Fibroblast of lung (primary cell): ENCODE measurements around the gene ACTR1A. TPM values are rescaled to one million over a fixed set of nuclear protein-coding genes. Genes with fewer than 3 reads are reported as not detected.

Experiments
- DNase-seq, 2 donors: peaks; one replicate each; pipeline versions ENCODE4 v3.0.0 to v3.0.0-alpha.2; 2010; ENCODE audit warnings: low read depth in 2 of 2
- H2AFZ ChIP-seq: 2 replicates; pipeline ENCODE4 v1.5.1; 2012; ENCODE audit warnings: low read length, control low read depth, inconsistent platforms
- H3K27ac ChIP-seq: 2 replicates; pipeline ENCODE4 v1.5.1; 2011; ENCODE audit warnings: low read length, control low read depth; ENCODE audit not compliant: insufficient read depth
- H3K27me3 ChIP-seq: 2 replicates; pipeline ENCODE4 v1.5.1; 2011; ENCODE audit warnings: mild to moderate bottlenecking, low read length; ENCODE audit not compliant: control insufficient read depth, insufficient read depth
- H3K36me3 ChIP-seq: 2 replicates; pipeline ENCODE4 v1.5.1; 2011; ENCODE audit warnings: low read length; ENCODE audit not compliant: control insufficient read depth, insufficient read depth
- H3K4me1 ChIP-seq: 2 replicates; pipeline ENCODE4 v1.5.1; 2011; ENCODE audit warnings: low read length; ENCODE audit not compliant: control insufficient read depth, insufficient read depth; ENCODE audit errors: extremely low read depth
- H3K4me2 ChIP-seq: 2 replicates; pipeline ENCODE4 v1.5.1; 2011; ENCODE audit warnings: low read length, control low read depth; ENCODE audit not compliant: insufficient read depth; ENCODE audit errors: extremely low read depth
- H3K4me3 ChIP-seq, 4 experiments: fragments of 200-600 bp in 1 of 4; sonication (generic) in 1 of 4; replicated peaks in 1 of 4; 2 replicates each; pipeline ENCODE4 v1.5.1; 2011 to 2016; ENCODE audit warnings: low read length in 4 of 4, low read depth in 3 of 4, mild to moderate bottlenecking in 3 of 4, control low read depth in 2 of 4, inconsistent platforms in 1 of 4, mixed read lengths in 1 of 4; ENCODE audit not compliant: insufficient read depth in 1 of 4; ENCODE audit errors: control extremely low read depth in 1 of 4
- H3K79me2 ChIP-seq: 2 replicates; pipeline ENCODE4 v1.5.1; 2012; ENCODE audit warnings: mild to moderate bottlenecking, low read length, inconsistent platforms; ENCODE audit not compliant: control insufficient read depth, insufficient read depth
- H3K9ac ChIP-seq: 2 replicates; pipeline ENCODE4 v1.5.1; 2011; ENCODE audit warnings: mild to moderate bottlenecking, low read length, control low read depth; ENCODE audit not compliant: insufficient read depth
- H3K9me3 ChIP-seq: 2 replicates; pipeline ENCODE4 v1.5.1; 2012; ENCODE audit warnings: low read depth, low read length; ENCODE audit not compliant: control insufficient read depth, insufficient read depth
- H4K20me1 ChIP-seq: 2 replicates; pipeline ENCODE4 v1.5.1; 2011; ENCODE audit warnings: low read length; ENCODE audit not compliant: control insufficient read depth, insufficient read depth; ENCODE audit errors: extremely low read depth
- EZH2 ChIP-seq: IDR thresholded peaks from 2 replicates; pipeline ENCODE4 v1.5.1; 2012; ENCODE audit warnings: low read length, control low read depth, mild to moderate bottlenecking; ENCODE audit errors: missing control alignments
- polyA plus RNA-seq, 2 donors: library from polyadenylated mRNA; depleted of rRNA in 1 of 2; stranded (reverse) in 1 of 2; unstranded in 1 of 2; fragments of >200 nt; gene quantifications; 2 replicates each; pipeline ENCODE4 v1.2.1, GENCODE V29; 2011 to 2012; ENCODE audit warnings: missing spikeins in 1 of 2
- total RNA-seq: library from RNA; depleted of rRNA; stranded (reverse); fragments of >200 nt; gene quantifications from 2 replicates; pipeline ENCODE4 v1.2.1, GENCODE V29; 2014
- TF ChIP-seq, protein P1 (sequence below), 2 donors: IDR thresholded peaks in 1 of 2; conservative IDR thresholded peaks in 1 of 2; 1 replicate in 1 of 2; 2 replicates in 1 of 2; pipeline ENCODE4 v1.5.1; 2011 to 2012; ENCODE audit warnings: low read length in 2 of 2, control low read depth in 1 of 2, inconsistent platforms in 1 of 2, low read depth in 1 of 2, mild to moderate bottlenecking in 1 of 2

ACTR1A gene
- total and polyA plus RNA-seq, 2 donors (not counting 1 experiment from before 2014, with no cell fraction given), result 125 to 128 TPM

- no peaks in the 10 kb centered on the region for H3K36me3 ChIP-seq
- H3K79me2 ChIP-seq, result peaks cover 7% of the 10 kb centered on the region
- TF ChIP-seq, protein P1, sequence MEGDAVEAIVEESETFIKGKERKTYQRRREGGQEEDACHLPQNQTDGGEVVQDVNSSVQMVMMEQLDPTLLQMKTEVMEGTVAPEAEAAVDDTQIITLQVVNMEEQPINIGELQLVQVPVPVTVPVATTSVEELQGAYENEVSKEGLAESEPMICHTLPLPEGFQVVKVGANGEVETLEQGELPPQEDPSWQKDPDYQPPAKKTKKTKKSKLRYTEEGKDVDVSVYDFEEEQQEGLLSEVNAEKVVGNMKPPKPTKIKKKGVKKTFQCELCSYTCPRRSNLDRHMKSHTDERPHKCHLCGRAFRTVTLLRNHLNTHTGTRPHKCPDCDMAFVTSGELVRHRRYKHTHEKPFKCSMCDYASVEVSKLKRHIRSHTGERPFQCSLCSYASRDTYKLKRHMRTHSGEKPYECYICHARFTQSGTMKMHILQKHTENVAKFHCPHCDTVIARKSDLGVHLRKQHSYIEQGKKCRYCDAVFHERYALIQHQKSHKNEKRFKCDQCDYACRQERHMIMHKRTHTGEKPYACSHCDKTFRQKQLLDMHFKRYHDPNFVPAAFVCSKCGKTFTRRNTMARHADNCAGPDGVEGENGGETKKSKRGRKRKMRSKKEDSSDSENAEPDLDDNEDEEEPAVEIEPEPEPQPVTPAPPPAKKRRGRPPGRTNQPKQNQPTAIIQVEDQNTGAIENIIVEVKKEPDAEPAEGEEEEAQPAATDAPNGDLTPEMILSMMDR (conservative IDR thresholded peaks at IDR 0.05 in 1 of 2, IDR thresholded peaks at IDR 0.05 in 1 of 2; ENCODE audit: low read depth in 1 of 2, low read length in 2 of 2), result no peak
- TF ChIP-seq EZH2, result no peak
- H2AFZ ChIP-seq, result peak overlapping the region; percentile 76
- H3K4me1 ChIP-seq, result peaks cover 11% of the 10 kb centered on the region
- H3K9ac ChIP-seq, result peak overlapping the region; percentile 74
- peak; percentile 27 to 51 for DNase-seq
- peak overlapping the region; percentile 59 to 86 (median 71) for H3K4me3 ChIP-seq
- H4K20me1 ChIP-seq, result no peaks in the 10 kb centered on the region
- no peaks in the 10 kb centered on the region for H3K9me3 ChIP-seq
- no peaks in the 10 kb centered on the region for H3K27me3 ChIP-seq
- peak overlapping the region; percentile 71 for H3K27ac ChIP-seq
- H3K4me2 ChIP-seq, result peak overlapping the region; percentile 98
Measured at GRCh38 chr10:102431452-102432124, 70.9 kb downstream of the ACTR1A start.

DNA sequence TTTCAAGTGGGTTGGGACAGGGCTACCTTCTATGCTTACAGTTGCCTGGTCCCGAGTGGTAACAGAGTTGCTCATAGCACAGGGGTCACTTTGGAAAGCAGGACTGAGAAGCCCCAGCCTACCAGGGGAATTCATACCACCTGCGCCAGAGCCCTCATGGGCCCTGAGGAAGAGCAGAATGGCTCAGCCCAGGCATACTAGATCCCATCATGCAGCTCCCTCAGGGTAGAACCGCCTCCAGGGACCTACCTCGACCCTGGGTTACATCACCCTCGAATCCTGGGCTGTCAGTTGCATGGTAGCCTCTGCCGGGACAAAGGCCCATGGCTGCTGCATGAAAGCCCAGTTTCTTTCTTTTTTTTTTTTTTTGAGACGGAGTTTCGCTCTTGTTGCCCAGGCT lies 73.0 kb downstream of the ACTR1A start:
- Histone ChIP-seq H3K9me3 (no peaks in the 10 kb centered on the region), H3K79me2 (peaks cover 7% of the 10 kb centered on the region), H3K36me3 (peaks cover 3% of the 10 kb centered on the region), H3K4me1 (peaks cover 7% of the 10 kb centered on the region), H3K9ac (no peak overlapping the region), H4K20me1 (peaks cover 2% of the 10 kb centered on the region), H2AFZ (no peak overlapping the region), H3K27ac (no peak overlapping the region), H3K27me3 (no peaks in the 10 kb centered on the region), H3K4me3 (no peak overlapping the region), H3K4me2 (no peak overlapping the region)
- no peak for DNase-seq
- TF ChIP-seq, protein P1 (conservative IDR thresholded peaks at IDR 0.05 in 1 of 2, IDR thresholded peaks at IDR 0.05 in 1 of 2; ENCODE audit: low read depth in 1 of 2, low read length in 2 of 2), result no peak
- TF ChIP-seq EZH2, result no peak

Other genes starting within 250 kb of the ACTR1A start
- gene NFKB2, start 107.0 kb downstream of the ACTR1A start, total RNA-seq, result 16.7 and 23.3 TPM in 2 replicates
- gene NFKB2, start 107.0 kb downstream of the ACTR1A start, polyA plus RNA-seq, result 6.8 and 7.6 TPM in 2 replicates
- gene PSD, start 83.9 kb downstream of the ACTR1A start, total RNA-seq, result 5.3 and 6.9 TPM in 2 replicates
- 0.07 and 0.30 TPM in 2 replicates for gene PSD, start 83.9 kb downstream of the ACTR1A start, polyA plus RNA-seq
- 6.7 and 7.3 TPM in 2 replicates for gene FBXL15, start 81.9 kb downstream of the ACTR1A start, total RNA-seq
- gene FBXL15, start 81.9 kb downstream of the ACTR1A start, polyA plus RNA-seq, result 2.2 and 2.8 TPM in 2 replicates
- 60.8 and 63.2 TPM in 2 replicates for gene CUEDC2, start 70.1 kb downstream of the ACTR1A start, total RNA-seq
- gene CUEDC2, start 70.1 kb downstream of the ACTR1A start, polyA plus RNA-seq, result 62.3 and 66.8 TPM in 2 replicates
- gene C10orf95, start 51.2 kb downstream of the ACTR1A start, total RNA-seq, result under 0.01 and 0.17 TPM in 2 replicates
- gene C10orf95, start 51.2 kb downstream of the ACTR1A start, polyA plus RNA-seq, result not detected in 2 replicates
- 2.6 and 4.3 TPM in 2 replicates for gene SUFU, start 1.3 kb upstream of the ACTR1A start, total RNA-seq
- gene SUFU, start 1.3 kb upstream of the ACTR1A start, polyA plus RNA-seq, result 5.6 and 8.2 TPM in 2 replicates
- gene TRIM8, start 141.8 kb upstream of the ACTR1A start, total RNA-seq, result 80.9 and 143 TPM in 2 replicates
- 93.2 and 152 TPM in 2 replicates for gene TRIM8, start 141.8 kb upstream of the ACTR1A start, polyA plus RNA-seq
- 8.5 and 10.6 TPM in 2 replicates for gene ARL3, start 211.7 kb upstream of the ACTR1A start, total RNA-seq
- gene ARL3, start 211.7 kb upstream of the ACTR1A start, polyA plus RNA-seq, result 22.0 and 22.9 TPM in 2 replicates
- 1.0 and 3.1 TPM in 2 replicates for gene SFXN2, start 211.9 kb upstream of the ACTR1A start, total RNA-seq
- gene SFXN2, start 211.9 kb upstream of the ACTR1A start, polyA plus RNA-seq, result 6.5 and 9.7 TPM in 2 replicates
- gene WBP1L, start 241.2 kb upstream of the ACTR1A start, total RNA-seq, result 28.8 and 40.0 TPM in 2 replicates
- 33.7 and 36.8 TPM in 2 replicates for gene WBP1L, start 241.2 kb upstream of the ACTR1A start, polyA plus RNA-seq